DMS 273 (cell line): ENCODE data around the gene CSH1.
"Not testable (repeated sequence)": the region's sequence is repeated elsewhere in the genome, so short reads cannot be mapped to it uniquely, and the experiment has no call there.

Experiments used
- DNase-seq: peaks from one replicate; lab custom pipeline; 2025; ENCODE audit not compliant: unreplicated experiment; lab: John Stamatoyannopoulos, UW

The CSH1 gene

GRCh38 chr17:63907161-63907778 is 10.9 kb upstream of the CSH1 start:
- peak; percentile 69 for DNase-seq

- not testable (repeated sequence) for DNase-seq
Observed at GRCh38 chr17:63904796-63905195, 8.4 kb upstream of the CSH1 start.

- peak; percentile 31 for DNase-seq
Observed at GRCh38 chr17:63903787-63904201, 7.4 kb upstream of the CSH1 start.

- peak; percentile 94 for DNase-seq
Observed at GRCh38 chr17:63901971-63902370, 5.6 kb upstream of the CSH1 start.

GRCh38 chr17:63898899-63899798 is 2.8 kb upstream of the CSH1 start:
- not testable (repeated sequence) for DNase-seq

GRCh38 chr17:63894821-63895220 is 1.6 kb downstream of the CSH1 start:
- not testable (repeated sequence) for DNase-seq

GRCh38 chr17:63894021-63894420 is 2.4 kb downstream of the CSH1 start:
- not testable (repeated sequence) for DNase-seq

- not testable (repeated sequence) for DNase-seq
Observed at GRCh38 chr17:63892316-63893037, 3.9 kb downstream of the CSH1 start.

- peak; percentile 84 for DNase-seq
Observed at GRCh38 chr17:63889026-63889848, 7.1 kb downstream of the CSH1 start.

- DNase-seq = not testable (repeated sequence)
Observed at GRCh38 chr17:63885119-63885518, 11.3 kb downstream of the CSH1 start.

- DNase-seq = not testable (repeated sequence)
Observed at GRCh38 chr17:63882626-63883126, 13.7 kb downstream of the CSH1 start.

GRCh38 chr17:63881935-63882601 is 14.3 kb downstream of the CSH1 start, which contains the start of gene GH2:
Gene GH2, minus strand, starts transcription at chr17:63881944. Its CDS starts 143 bp downstream, at chr17:63881801.
- DNase-seq = peak; percentile 77

- DNase-seq = peak; percentile 44
Observed at GRCh38 chr17:63881337-63881736, 15.0 kb downstream of the CSH1 start.

GRCh38 chr17:63880706-63881105 is 15.7 kb downstream of the CSH1 start:
- DNase-seq = no peak

GRCh38 chr17:63878413-63878812 is 18.0 kb downstream of the CSH1 start:
- DNase-seq = not testable (repeated sequence)

GRCh38 chr17:63874693-63875092 is 21.7 kb downstream of the CSH1 start:
- DNase-seq = not testable (repeated sequence)

GRCh38 chr17:63874061-63874626 is 22.2 kb downstream of the CSH1 start:
- not testable (repeated sequence) for DNase-seq

GRCh38 chr17:63873577-63873976 is 22.8 kb downstream of the CSH1 start, which contains the start of gene CSH2:
Gene CSH2, minus strand, starts transcription at chr17:63873677. Its CDS starts 63 bp downstream, at chr17:63873614.
- DNase-seq = not testable (repeated sequence)
